NCI-H1930 (cell line): ENCODE results near the gene ZCCHC14.

Experiments
- DNase-seq, 2 experiments: peaks; one replicate each; lab custom pipeline; 2025; lab: John Stamatoyannopoulos, UW

Gene ZCCHC14

DNA sequence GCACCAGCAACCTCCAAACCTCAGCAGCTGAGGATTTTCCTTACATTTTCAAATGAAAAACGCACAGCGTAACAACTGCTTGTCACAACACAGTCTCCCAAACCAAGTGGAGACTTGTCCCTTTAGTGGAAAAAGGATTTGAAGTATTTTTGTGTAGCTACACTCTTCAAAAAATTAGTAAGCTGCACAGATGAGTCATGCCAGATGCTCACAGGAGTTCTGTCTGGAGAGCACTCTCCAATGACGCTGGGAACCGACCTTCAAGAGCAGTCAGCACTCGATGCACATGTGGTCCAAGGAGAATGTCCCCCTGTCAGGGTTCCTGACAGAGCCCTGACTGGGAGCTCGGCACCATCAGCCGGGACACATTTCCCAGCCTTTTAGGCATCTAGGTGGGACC, 60.9 kb downstream of the ZCCHC14 start:
- no peak for DNase-seq

DNA sequence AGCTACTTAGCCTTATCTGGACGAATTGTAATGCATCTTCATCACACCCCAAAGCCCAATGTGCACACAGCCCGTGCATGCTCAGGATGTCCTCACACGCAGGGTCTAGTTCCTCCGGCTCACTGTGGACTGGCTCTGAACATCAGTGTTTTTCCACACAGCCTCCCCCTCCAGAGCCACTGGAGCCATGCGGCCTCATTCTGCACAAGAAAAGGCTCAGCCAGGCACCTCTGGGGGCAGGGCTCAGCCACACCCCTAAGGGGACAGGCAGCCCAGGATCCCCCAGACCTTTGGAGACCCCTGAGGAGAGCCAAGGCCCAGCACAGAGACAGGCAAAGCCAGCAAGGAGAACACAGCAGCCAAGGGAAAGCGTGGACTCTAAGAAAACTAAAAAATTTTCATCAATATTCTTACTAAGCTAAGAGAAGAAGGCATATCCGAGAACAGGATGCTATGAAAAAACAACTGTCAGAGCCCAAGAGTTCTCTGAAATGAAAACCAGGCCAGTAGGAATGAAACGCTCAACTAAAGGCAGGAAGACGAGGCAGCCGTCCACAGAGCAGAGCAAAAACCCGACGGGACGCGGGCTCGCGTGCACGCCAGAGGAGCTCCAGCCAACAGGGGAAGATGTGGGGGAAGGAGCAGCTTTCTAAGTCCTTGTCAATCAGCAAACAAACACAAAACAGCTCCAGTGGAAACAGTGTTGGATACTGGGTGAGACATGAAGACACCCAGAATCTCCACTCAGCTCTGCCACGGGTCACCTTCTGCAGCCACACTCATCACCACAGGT, 66.2 kb downstream of the ZCCHC14 start:
- DNase-seq: no peak

DNA sequence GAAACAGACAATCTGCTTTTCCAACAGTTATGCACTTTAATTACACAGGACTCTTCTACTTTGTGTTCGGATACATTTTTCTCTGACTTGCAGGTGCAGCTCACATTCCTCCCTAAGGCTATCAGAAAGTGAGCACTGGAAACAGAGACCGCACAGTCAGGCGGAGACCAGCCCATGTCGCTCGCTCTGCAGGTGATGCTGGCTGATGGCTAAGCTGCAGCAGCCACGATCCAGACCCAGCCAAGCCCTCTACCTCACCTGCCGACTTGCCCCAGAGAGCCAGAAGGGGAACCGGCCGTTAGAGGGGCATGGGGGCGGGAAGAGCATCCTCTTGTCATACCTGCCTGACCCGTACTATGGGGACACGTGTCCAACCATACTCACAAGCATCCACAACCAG, 66.9 kb downstream of the ZCCHC14 start:
- DNase-seq: no peak

DNA sequence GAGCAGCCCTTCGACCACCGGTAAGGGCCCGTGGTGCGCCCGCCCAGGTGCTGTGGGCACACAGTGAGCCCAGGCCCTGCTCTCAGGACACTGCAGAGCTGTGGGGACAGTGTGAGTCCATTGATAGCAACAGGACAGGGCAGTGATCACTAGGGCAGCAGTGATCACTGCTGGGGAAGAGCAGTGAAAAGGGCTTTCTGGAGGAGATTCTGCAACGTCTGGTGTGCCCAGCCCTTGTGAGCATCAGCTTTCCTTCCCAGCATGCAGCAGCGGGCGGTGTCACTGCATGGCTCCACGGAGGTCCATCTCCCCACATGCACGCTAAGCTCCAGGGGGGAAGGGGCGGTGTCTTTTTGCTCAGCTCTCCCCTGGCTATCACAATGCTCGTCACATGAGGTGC, 68.6 kb downstream of the ZCCHC14 start:
- DNase-seq: no peak

DNA sequence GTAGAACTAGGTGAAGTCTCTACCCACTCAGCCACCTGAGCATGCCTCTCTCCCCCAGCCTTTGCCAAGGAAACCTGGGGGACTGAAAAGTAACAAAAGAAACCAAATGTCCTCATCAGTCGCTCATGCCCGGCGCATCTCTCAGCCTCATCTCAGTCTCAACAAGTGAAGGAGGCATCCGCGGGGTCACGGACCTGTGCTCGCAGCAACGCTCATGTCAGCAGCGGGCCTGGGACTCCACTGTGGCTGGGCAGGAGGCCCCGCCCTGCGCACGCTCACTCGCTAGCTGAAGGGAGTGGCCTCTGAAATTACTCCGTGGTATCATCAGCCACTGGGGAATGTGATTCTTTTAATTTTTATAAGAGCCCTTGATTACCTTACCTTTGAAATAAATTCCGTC, 69.4 kb downstream of the ZCCHC14 start:
- DNase-seq: no peak

DNA sequence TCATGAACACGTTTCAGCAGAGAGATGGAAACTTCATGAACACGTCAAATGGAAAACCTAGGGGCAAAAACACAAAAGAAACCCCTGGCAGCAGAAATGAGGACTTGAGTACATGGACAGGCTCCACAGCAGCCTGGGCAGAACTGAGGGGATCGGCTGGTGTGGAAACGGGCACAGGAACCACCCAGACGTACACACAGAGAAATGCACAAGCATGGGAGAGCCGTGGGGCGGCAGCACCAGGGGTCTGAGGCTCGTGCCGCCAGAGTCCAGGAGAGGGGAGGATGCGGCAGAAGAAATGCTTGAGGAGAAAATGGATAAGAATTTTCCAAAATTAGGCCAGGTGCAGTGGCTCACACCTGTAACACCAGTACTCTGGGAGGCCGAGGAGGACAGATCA, 70.7 kb downstream of the ZCCHC14 start:
- DNase-seq: no peak

DNA sequence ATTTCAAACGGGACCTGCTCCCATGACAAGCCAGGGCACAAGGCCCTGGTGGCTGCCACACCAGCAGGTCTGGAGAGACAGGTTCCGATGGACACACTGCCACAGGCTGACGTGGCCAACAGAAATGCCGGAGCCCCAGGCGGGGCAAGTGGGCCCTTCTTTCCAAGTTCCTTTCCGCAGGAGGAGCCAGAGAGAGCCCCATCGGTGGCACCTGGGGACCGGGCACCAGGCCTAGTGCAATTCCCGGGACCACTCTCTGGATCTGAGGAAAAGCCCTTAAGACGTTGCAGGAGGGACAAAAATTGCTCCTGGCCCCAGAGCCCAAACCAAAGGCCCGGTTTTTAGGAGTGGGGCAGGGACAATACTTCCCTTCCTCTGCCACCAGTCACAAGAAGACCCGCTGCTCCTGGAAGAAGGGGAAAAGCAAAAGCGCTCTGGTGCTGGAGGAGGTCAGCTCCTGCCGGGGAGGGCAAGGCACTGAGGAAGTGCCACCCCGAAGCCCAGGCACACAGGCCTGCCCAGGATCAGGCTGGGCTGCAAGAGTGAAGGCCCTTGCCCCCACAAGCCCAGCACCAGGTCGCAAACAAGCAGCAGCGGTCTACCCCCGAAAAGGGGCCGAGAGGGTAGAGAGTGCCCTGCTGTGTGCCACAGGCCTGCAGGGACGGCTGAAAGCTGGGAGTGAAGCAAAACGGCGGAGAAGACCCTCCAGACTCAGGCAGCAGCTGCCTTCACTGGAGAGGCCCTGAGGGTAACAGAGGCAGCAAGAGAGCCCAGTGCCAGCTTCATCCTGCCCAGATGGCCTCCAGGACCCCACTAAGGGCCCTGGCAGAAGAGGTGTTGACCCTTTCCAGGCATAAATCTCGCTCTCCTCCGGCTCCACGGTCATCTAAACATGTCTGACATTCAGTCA, 71.6 kb downstream of the ZCCHC14 start:
- DNase-seq: no peak

DNA sequence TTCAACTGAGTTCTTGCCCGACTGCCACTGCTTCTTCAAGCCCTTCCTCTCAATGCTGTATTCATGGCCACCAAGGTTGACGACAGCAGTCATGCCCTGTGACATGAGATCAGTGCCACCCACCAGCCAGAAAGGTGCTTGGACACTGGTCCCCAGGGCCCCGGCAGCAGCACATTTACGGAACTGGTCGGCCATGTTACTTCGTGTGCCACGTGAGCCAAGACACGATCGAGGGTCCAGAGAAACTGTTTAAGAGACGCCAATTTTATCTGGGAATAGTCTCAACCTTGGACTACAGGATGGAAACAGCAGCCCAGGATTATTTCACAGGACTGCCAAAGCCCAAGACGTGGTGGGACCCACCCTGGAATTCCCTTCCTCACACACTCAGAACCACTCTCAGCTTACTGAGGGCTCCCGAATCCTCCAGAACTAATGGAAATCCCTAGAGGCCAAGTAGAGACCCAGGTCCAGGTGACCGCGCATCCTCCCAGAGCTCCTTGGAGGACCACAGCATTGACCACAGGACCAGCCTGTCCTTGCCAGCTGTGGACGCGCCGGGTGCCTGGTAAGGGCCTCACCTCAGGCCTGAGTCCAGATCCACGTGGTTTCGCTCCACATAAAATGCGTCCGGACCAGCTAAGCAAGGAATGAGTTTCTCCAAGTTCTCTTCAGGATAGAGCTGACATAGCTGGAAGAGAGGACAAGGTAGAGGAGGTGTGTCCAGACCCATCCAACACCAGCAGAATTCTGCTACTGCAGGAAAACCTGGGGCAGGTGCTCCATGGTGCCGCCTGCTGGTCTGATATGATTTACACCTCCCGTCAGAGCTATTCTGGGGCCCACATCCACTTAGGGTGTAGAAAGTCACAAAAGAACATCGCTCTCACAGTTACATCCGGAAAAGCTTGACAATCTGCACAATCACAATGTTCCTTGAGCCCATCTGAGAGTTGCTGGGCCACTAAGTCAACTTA, 72.5 kb downstream of the ZCCHC14 start:
- no peak for DNase-seq

DNA sequence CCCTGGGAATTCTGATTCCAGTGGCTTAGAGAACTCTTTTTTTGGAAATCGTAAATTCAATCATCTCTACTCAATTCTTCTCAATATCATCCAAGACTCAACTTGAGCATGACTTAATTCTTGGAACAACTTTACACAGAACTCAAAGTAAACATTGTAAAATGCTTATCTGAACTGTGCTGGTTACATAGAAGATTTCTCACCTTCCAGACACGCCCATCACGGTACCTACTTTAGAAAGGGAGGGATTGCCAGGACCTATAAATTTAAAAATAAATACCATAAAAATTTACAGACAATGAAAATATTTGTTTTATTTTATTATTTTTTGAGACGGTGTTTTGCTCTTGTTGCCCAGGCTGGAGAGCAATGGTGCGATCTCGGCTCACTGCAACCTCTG, 74.2 kb downstream of the ZCCHC14 start:
- DNase-seq: no peak

DNA sequence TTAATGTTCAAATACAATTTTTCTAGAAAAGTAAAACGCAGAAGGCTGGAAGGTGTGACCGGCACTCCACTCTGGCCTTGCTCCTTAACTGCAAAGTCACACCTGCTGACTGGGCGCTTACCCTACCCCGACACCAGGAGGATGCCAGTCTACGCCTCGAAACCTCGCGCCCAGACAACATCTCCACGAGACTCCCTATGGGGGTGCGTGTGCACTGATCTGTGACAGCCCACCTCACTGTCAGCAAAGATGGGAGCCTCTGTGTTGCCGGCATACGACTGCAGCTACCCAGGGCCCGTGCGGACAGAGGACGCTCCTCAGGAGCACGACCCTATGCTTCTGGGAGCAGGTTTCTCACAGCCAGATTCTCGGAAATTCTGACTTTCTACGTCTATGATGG, 74.6 kb downstream of the ZCCHC14 start:
- DNase-seq: no peak

DNA sequence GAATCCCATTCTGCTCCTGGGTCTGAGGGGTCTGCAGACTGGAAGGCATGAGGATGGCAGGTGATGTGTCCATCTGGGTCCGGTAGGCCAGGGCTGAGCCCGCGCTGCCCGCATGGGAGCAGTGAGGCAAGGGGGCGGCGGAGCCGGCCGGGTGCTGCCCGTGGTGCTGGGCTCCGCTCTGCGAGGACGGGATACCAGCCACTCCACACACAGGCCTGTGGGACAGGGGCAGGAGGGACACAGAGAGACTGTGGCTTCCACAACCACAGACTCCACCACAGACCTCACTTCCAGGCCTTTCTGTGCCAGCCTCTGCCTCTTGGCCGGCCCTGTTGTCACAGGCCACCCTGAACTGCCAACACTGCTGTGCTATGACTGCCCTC, 75.3 kb downstream of the ZCCHC14 start:
- DNase-seq: no peak

DNA sequence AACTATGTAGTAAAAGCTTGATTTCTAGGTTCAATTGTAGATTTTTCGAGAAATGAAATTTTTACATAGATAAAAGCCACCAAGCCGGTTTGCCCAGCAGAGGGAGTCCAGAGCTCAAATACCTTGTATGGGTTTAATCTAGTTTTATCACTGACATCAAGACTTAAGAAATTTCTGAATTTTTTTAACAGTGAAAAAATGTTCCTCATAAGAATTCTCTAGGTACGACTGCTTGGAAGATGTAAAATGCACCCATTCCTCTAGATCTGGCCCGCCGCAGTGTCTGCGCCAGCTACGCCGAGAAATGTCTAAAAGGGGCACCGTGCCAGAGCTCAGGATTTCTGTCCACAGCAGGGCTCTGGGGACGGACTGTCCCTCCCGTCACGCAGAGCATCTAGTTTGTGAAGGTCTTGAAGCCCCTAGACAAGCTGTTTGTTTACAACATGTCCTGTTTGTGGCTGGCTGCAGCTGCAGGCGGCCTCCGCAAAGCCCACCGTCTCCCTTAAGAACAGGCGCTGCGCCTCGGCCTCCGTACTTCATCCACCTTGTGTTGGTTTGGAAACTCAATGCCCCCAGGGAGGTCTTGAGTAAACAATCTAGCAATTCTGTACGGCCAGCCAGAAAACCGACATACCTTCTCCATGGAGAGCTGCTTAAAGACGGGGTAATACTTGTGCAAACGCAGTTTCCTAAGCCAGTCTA, 75.8 kb downstream of the ZCCHC14 start:
- DNase-seq: no peak

DNA sequence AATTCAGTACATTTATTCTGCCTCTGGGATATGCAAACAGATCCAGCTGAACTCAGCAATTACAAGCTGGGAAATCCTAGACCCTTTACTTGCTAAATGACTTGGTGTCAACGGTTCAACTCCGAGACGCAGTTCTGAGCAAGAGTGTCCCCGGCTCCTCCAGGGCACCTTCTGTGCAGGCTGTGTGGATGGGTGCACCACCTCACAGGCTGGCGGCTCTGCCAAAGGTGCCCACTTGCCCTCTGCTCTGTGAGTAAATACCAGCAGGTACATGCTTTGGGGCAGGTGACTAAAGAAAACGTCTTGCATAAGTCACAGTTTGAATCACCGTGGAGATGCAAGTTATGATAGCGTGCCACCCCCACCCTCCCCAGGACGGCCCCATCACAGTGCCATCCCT, 77.4 kb downstream of the ZCCHC14 start:
- DNase-seq: no peak

DNA sequence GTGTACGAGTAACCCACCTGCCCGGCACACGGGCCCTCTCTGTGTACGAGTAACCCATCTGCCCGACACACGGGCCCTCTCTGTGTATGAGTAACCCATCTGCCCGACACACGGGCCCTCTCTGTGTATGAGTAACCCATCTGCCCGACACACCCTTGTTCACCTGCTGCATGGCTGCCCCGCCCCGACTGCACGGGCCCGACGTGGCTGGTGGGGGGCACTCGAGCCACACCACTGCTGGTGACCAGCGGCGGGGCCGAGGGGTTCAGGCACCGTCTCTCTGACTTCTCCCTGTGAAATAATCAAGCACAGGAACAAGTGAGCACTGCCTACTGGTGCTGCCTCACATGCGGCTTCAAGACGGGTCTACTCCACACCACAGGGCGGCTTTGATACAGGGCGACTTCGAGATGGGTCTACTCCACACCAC, 78.6 kb downstream of the ZCCHC14 start:
- no peak for DNase-seq

DNA sequence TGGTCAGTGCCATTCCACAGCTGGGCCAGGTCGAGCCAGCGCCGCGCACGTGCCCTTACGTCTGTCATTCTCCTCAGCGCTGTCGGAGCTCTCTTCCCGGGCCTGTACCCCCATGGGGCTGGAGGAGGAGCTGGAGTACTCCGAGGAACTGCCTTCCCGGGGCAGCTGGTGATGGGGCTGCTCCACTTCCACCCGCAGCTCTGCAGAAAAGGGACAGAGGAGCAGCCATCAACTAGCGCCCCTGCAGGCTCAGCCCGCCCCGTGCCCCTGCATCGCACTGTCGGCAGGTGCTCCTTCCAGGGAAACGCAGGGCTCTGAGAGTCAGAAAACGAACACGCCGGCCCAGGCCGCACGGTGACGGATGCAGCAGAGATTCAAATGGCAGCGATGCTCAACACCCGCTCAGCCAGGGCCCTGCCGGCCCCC, 79.8 kb downstream of the ZCCHC14 start:
- no peak for DNase-seq

DNA sequence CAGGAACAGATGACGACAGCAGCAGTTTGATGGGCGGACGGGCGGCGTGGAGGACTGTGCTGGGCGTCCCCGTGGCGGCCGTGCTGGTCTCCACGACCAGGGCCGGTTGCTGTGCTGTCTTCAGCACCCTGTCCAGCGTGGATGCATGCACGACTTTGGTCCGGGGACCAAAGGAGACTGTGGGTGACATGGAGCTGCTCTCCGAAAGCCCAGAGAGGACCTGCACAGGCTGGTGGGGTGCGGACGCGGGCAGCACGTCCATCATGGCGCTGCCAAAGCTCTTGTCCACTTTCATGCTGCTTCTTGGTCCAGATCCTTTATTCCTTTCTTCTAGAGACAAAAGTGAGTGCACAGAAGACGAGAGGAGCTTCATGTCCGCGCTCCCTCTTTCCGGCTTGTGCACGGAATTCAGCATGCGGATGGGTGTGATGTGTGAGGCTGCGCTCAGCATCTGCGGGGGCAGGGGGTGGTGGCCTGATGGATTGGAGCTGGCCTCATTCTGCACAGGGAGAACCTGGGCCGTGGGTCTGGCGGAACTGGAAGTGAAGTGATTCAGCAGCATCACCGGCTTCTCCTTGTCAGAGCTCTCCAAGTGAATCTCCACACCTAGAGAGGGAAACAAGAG, 80.3 kb downstream of the ZCCHC14 start:
- DNase-seq: no peak

DNA sequence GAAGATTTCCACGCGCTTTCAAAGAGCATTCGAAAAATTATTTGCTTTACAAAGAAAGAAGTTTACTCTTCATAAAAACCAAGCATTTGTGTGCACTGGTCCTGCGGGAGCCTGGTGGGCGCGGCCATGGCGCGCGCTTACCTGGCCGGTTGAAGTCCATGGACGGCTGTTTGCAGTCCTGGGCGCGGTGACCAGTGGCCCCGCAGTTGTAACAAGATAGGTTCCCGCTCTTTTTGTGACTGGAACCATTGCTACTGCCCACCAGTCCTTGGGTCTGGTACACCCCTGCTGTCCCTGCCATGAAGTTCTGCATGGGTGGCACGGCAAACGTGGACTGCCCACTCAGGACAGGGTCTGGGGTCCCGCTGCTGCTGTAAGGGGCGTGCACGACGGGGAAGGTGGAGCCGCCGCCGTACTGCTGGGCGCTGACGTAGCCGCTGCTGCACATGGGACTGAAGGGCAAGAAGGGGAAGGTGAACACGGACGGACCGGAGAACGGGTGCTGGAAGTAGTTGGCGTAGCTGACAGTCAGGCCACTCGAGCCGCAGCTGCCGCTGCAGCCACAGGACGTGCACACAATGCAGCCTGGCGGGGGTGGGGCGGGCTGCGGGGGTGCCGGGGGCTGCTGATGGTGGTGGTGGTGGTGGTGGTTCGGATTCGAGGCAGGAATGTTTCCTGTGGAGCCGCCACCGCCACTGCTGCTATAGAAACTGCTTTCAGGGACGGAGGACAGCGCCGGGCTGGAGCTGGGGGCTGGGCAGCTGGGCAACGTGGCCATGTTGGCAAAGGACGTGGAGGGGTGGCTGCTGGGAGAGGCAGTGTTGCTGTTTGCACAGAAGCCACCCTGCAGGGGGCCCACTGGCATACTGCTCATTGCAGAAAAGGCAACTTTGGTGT, 81.2 kb downstream of the ZCCHC14 start:
- DNase-seq: no peak

DNA sequence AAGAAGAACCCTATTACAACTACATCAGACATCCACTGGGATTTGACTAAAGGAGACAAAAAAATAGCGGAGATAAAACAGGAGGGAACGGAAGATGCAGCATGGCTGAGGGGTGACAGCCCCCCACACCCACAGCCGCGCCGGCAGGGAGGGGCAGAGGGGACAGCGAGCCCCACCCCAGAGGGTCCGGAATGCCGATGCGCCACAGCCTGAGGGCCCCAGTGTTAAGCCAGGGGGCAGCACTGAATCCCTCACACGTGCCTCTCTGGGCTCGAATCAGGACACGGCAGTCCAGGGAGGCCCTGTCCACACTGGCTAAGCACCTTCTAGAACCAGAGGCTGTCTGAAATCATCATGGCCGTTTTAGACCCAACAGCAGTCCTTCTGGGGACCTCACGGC, 81.9 kb downstream of the ZCCHC14 start:
- no peak for DNase-seq

DNA sequence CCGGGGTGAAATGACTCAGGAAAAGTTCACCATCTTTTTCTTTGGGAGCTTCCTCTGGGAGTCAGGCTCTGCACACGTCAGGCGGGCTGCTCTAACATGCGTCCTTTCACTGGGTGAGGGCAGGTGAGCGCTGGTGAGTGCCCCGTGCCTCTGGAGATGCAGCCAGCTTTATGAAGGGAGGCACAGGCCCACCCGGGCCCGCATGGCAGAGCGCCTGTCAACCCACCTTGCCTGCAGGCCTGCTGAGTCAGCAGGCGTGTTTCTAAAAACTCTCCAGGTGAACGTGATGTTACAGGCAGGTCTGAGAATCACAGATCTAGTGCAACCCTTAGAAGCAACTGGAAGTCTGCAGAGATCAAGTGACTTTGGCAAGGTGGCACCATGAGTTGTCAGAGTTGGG, 82.3 kb downstream of the ZCCHC14 start:
- DNase-seq: no peak

DNA sequence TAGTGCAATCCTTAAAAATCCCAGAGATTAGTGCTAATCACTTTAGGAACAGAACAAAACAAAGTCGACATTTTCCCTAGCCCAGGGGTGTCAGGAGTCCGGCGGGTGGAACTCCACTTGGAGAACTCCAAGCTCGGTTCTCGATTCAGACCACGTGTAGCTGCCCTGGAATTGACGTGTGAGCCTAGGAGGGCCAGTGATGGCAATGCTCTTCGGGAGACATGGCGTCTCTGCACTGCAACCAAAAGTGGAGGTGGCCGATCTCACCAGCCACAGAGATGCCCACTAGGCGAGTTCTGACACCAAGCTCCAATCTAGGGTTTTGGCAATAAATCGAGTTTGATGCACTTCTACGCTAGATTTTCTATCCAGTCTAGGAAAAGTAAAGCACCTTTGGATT, 83.0 kb downstream of the ZCCHC14 start:
- DNase-seq: no peak
